ENCODE measurements around the gene COL21A1.

The COL21A1 gene

DNA sequence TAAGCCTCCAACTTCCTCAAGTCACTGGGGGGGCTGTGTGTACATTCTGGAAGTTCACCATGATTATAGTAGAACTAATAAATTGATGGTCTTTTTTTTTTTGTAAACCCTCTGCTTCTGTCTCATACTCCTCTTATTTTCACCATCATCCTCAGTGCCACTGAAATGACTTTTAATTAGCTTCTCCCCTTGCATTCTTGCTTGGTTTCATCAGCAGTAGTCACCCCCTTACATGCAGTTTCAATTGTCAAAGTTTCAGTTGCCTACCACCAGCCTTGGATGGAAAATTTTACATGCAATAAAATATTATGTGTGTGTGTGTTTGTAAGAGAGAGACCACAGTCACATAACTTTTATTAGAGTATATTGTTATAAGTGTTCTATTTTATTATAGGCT, 196.2 kb downstream of the COL21A1 start:
- Histone ChIP-seq H3K4me3 (ENCODE audit: low read depth, low read length) (no peak overlapping the region), H2AFZ (no peak overlapping the region), H3K9ac (no peak overlapping the region), H3K9me3 (ENCODE audit: control insufficient read depth, low read length) (no peaks in the 10 kb centered on the region), H3K79me2 (no peaks in the 10 kb centered on the region), H3K4me2 (ENCODE audit: low read length) (no peak overlapping the region), H3K27ac (no peak overlapping the region), H3K4me1 (no peaks in the 10 kb centered on the region), H3K36me3 (ENCODE audit: control insufficient read depth, insufficient read depth, low read length) (no peaks in the 10 kb centered on the region), H3K27me3 (ENCODE audit: control insufficient read depth, insufficient read depth, low read length) (no peaks in the 10 kb centered on the region)
- TF ChIP-seq, protein P1, sequence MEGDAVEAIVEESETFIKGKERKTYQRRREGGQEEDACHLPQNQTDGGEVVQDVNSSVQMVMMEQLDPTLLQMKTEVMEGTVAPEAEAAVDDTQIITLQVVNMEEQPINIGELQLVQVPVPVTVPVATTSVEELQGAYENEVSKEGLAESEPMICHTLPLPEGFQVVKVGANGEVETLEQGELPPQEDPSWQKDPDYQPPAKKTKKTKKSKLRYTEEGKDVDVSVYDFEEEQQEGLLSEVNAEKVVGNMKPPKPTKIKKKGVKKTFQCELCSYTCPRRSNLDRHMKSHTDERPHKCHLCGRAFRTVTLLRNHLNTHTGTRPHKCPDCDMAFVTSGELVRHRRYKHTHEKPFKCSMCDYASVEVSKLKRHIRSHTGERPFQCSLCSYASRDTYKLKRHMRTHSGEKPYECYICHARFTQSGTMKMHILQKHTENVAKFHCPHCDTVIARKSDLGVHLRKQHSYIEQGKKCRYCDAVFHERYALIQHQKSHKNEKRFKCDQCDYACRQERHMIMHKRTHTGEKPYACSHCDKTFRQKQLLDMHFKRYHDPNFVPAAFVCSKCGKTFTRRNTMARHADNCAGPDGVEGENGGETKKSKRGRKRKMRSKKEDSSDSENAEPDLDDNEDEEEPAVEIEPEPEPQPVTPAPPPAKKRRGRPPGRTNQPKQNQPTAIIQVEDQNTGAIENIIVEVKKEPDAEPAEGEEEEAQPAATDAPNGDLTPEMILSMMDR (IDR thresholded peaks at IDR 0.05), result no peak

- Histone ChIP-seq H3K4me2 (ENCODE audit: low read length) (no peak overlapping the region), H3K9ac (no peak overlapping the region), H3K9me3 (ENCODE audit: control insufficient read depth, low read length) (no peaks in the 10 kb centered on the region), H3K27me3 (ENCODE audit: control insufficient read depth, insufficient read depth, low read length) (no peaks in the 10 kb centered on the region), H3K27ac (no peak overlapping the region), H2AFZ (no peak overlapping the region), H3K79me2 (no peaks in the 10 kb centered on the region), H3K4me3 (ENCODE audit: low read depth, low read length) (no peak overlapping the region), H3K4me1 (no peaks in the 10 kb centered on the region), H3K36me3 (ENCODE audit: control insufficient read depth, insufficient read depth, low read length) (no peaks in the 10 kb centered on the region)
- TF ChIP-seq, protein P1 (IDR thresholded peaks at IDR 0.05), result no peak
Observed at GRCh38 chr6:56050530-56051201, 196.7 kb downstream of the COL21A1 start.

GRCh38 chr6:56048601-56049000, 198.8 kb downstream of the COL21A1 start:
- H3K27ac ChIP-seq, result no peak overlapping the region
- no peaks in the 10 kb centered on the region for H3K27me3 ChIP-seq (ENCODE audit: control insufficient read depth, insufficient read depth, low read length)
- H2AFZ ChIP-seq, result peak overlapping the region; percentile 16
- no peaks in the 10 kb centered on the region for H3K9me3 ChIP-seq (ENCODE audit: control insufficient read depth, low read length)
- no peaks in the 10 kb centered on the region for H3K36me3 ChIP-seq (ENCODE audit: control insufficient read depth, insufficient read depth, low read length)
- no peak overlapping the region for H3K4me3 ChIP-seq (ENCODE audit: low read depth, low read length)
- no peak overlapping the region for H3K9ac ChIP-seq
- H3K4me1 ChIP-seq, result no peaks in the 10 kb centered on the region
- H3K79me2 ChIP-seq, result no peaks in the 10 kb centered on the region
- no peak overlapping the region for H3K4me2 ChIP-seq (ENCODE audit: low read length)
- TF ChIP-seq, protein P1 (IDR thresholded peaks at IDR 0.05), result no peak

GRCh38 chr6:56047931-56048540, 199.3 kb downstream of the COL21A1 start:
- TF ChIP-seq, protein P1 (IDR thresholded peaks at IDR 0.05), result no peak

GRCh38 chr6:56046576-56046975, 200.8 kb downstream of the COL21A1 start:
- H3K4me2 ChIP-seq (ENCODE audit: low read length), result no peak overlapping the region
- H3K4me3 ChIP-seq (ENCODE audit: low read depth, low read length), result no peak overlapping the region
- TF ChIP-seq, protein P1 (IDR thresholded peaks at IDR 0.05), result no peak
- H3K27ac ChIP-seq, result no peak overlapping the region
- no peaks in the 10 kb centered on the region for H3K79me2 ChIP-seq
- H2AFZ ChIP-seq, result no peak overlapping the region
- no peaks in the 10 kb centered on the region for H3K36me3 ChIP-seq (ENCODE audit: control insufficient read depth, insufficient read depth, low read length)
- no peaks in the 10 kb centered on the region for H3K27me3 ChIP-seq (ENCODE audit: control insufficient read depth, insufficient read depth, low read length)
- no peaks in the 10 kb centered on the region for H3K9me3 ChIP-seq (ENCODE audit: control insufficient read depth, low read length)
- no peaks in the 10 kb centered on the region for H3K4me1 ChIP-seq
- H3K9ac ChIP-seq, result no peak overlapping the region

More at GRCh38 chr6:56047931-56048540, 199.3 kb downstream of the COL21A1 start:
- Histone ChIP-seq H3K9me3 (ENCODE audit: control insufficient read depth, low read length) (no peaks in the 10 kb centered on the region), H3K4me1 (no peaks in the 10 kb centered on the region), H3K36me3 (ENCODE audit: control insufficient read depth, insufficient read depth, low read length) (no peaks in the 10 kb centered on the region), H2AFZ (peak overlapping the region; percentile 16), H3K27ac (no peak overlapping the region), H3K4me2 (ENCODE audit: low read length) (no peak overlapping the region), H3K27me3 (ENCODE audit: control insufficient read depth, insufficient read depth, low read length) (no peaks in the 10 kb centered on the region), H3K79me2 (no peaks in the 10 kb centered on the region), H3K9ac (no peak overlapping the region), H3K4me3 (ENCODE audit: low read depth, low read length) (no peak overlapping the region)

Measured in parathyroid adenoma (tissue), 2 donors.